ENCODE measurements around the gene UBASH3B.
"Not testable (repeated sequence)": the region's sequence is repeated elsewhere in the genome, so short reads cannot be mapped to it uniquely, and the experiment has no call there.

UBASH3B gene

DNA sequence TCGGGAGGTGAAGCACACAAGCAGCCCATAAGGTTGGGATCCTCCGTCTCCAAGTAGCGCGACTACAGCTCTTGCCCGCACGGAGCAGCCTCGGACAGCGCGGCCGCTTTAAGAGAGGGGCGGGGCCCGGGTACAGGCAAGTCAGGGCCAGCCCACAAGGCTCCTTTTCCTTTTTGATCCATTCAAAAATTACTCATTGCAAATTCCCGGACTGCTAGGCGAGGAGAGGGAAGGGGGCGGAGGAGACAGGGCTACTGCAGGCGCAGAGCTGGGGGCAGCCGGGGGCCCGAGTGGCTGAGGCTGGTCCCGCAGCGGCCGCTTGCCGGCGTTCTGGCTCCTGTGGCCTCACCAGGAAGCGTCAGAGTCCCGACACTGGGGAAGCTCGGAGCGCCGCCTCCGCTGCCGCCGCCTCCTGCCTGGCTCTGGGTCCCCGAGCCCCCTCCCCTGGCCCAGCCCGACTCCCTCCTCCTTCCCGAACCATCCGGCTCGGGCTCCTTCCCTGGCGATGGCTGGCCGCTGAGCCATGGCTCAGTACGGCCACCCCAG, at the start of gene UBASH3B:
Gene UBASH3B (plus strand): TSS at position 196 of the 546 bp plus-strand sequence. CDS start 328 bp downstream, at position 524.
- no peak for TF ChIP-seq Cebpa-rat (IDR thresholded peaks at IDR 0.05)
- Histone ChIP-seq H3K4me2 (peak within 1 kb of the TSS; percentile 93 to 99 (median 98)), H3K27ac (peak within 1 kb of the TSS; percentile 80 to 98 (median 91)), H3K4me1 (peaks cover 41 to 58% (median 48%) of the 10 kb centered on the region in 10 experiments), H3K36me3 (peaks cover 0 to 38% (median 27%) of the 10 kb centered on the region in 11 experiments; a peak in 15 of 22 replicates), H4K20me1 (peaks cover 21 to 48% (median 40%) of the 10 kb centered on the region in 11 experiments), H3K4me3 (peak within 1 kb of the TSS; percentile 81 to 97 (median 93)), H3K9ac (peak within 1 kb of the TSS; percentile 88 to 96 (median 94)), H3K9me3 (replicated peaks in 1 of 11) (peaks cover 0 to 3% (median 0%) of the 10 kb centered on the region in 11 experiments; a peak in 1 of 22 replicates), H3K27me3 (no peaks in the 10 kb centered on the region)

- not testable (repeated sequence) for H3K27me3 ChIP-seq; H3K9ac ChIP-seq; H4K20me1 ChIP-seq; H3K9me3 ChIP-seq (replicated peaks in 1 of 11); H3K4me2 ChIP-seq; H3K36me3 ChIP-seq; H3K4me3 ChIP-seq; H3K4me1 ChIP-seq; H3K27ac ChIP-seq
These were observed 48.4 kb upstream of the UBASH3B start for GRCh38 chr11:122607162-122607561.

GRCh38 chr11:122612123-122612824, 43.2 kb upstream of the UBASH3B start:
- H3K36me3 ChIP-seq: no peaks in the 10 kb centered on the region
- no peak overlapping the region for H3K4me3 ChIP-seq
- no peak overlapping the region for H3K27ac ChIP-seq
- no peak overlapping the region for H3K4me2 ChIP-seq
- H3K9me3 ChIP-seq (replicated peaks in 1 of 11): no peaks in the 10 kb centered on the region
- no peaks in the 10 kb centered on the region for H3K27me3 ChIP-seq
- no peak overlapping the region for H3K9ac ChIP-seq
- H3K4me1 ChIP-seq: peaks cover 0 to 11% (median 8%) of the 10 kb centered on the region in 10 experiments; a peak in 16 of 20 replicates
- TF ChIP-seq Cebpa-rat (IDR thresholded peaks at IDR 0.05): no peak
- no peaks in the 10 kb centered on the region for H4K20me1 ChIP-seq

DNA sequence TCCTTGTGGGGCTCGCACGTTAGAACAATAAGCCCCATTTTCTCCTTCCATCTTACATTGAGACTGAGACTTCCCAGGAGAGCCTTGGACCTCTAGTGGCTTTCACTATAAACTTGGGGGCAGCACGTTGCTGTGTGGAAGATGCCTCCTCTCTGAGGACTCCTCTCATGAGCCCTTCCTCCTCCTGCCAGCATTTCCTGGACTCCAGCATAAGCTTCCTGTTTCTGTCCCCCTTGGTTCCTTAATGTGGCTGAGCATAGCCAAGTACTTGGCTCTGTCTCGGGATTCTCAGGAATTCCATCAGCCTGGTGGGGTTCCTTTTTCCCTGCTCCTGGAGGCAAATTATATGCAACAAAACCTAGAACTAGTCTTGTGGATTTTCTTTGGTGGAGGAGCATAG, 38.8 kb upstream of the UBASH3B start:
- Histone ChIP-seq H3K9me3 (replicated peaks in 1 of 11) (peaks cover 6 to 24% (median 18%) of the 10 kb centered on the region in 11 experiments; a peak in 21 of 22 replicates), H3K27ac (no peak overlapping the region), H3K4me1 (peaks cover 0 to 11% (median 8%) of the 10 kb centered on the region in 10 experiments; a peak in 16 of 20 replicates), H3K4me2 (peak overlapping the region in 10 of 11 experiments; percentile 5 to 57 (median 30); a peak in 14 of 22 replicates), H3K27me3 (no peaks in the 10 kb centered on the region), H3K9ac (no peak overlapping the region), H4K20me1 (no peaks in the 10 kb centered on the region), H3K36me3 (no peaks in the 10 kb centered on the region), H3K4me3 (no peak overlapping the region)
- no peak for TF ChIP-seq Cebpa-rat (IDR thresholded peaks at IDR 0.05)

- Histone ChIP-seq H3K9me3 (replicated peaks in 1 of 11) (peaks cover 6 to 24% (median 18%) of the 10 kb centered on the region in 11 experiments; a peak in 21 of 22 replicates), H3K27me3 (no peaks in the 10 kb centered on the region), H3K36me3 (no peaks in the 10 kb centered on the region), H3K27ac (no peak overlapping the region), H3K9ac (no peak overlapping the region), H3K4me3 (no peak overlapping the region), H3K4me1 (peaks cover 0 to 11% (median 8%) of the 10 kb centered on the region in 10 experiments; a peak in 16 of 20 replicates), H4K20me1 (no peaks in the 10 kb centered on the region), H3K4me2 (peak overlapping the region in 2 of 11 experiments; percentile 5 to 39; a peak in 2 of 22 replicates)
- TF ChIP-seq Cebpa-rat (IDR thresholded peaks at IDR 0.05): no peak
These were observed 38.2 kb upstream of the UBASH3B start for GRCh38 chr11:122617297-122617696.

GRCh38 chr11:122617926-122618325, 37.6 kb upstream of the UBASH3B start:
- Histone ChIP-seq H3K36me3 (no peaks in the 10 kb centered on the region), H3K9ac (no peak overlapping the region), H3K4me2 (no peak overlapping the region), H4K20me1 (no peaks in the 10 kb centered on the region), H3K4me1 (peaks cover 0 to 17% (median 11%) of the 10 kb centered on the region in 10 experiments; a peak in 18 of 20 replicates), H3K27me3 (no peaks in the 10 kb centered on the region), H3K4me3 (no peak overlapping the region), H3K27ac (no peak overlapping the region), H3K9me3 (replicated peaks in 1 of 11) (peaks cover 6 to 24% (median 18%) of the 10 kb centered on the region in 11 experiments; a peak in 21 of 22 replicates)
- no peak for TF ChIP-seq Cebpa-rat (IDR thresholded peaks at IDR 0.05)

DNA sequence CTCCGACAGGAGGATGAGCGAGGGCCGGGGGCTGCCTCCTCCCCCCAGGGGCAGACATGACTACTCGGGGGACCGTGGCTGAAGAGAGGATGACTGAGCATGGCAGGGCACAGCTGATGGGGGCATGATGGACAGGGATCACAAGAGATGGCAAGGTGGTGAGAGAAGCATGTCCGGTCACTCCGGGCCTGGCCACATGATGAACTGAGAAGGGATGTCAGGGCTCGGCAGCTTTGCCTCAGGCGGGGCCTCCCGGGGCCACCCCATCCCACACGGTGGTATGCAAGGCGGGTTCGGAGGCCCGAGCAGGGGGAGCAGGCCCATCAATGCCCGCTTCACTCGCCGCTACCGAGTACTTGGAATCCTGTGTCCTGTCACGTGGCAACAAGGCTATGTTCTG, 36.6 kb upstream of the UBASH3B start:
- H3K36me3 ChIP-seq: no peaks in the 10 kb centered on the region
- H3K4me2 ChIP-seq: no peak overlapping the region
- H3K9me3 ChIP-seq (replicated peaks in 1 of 11): peaks cover 6 to 24% (median 18%) of the 10 kb centered on the region in 11 experiments; a peak in 21 of 22 replicates

DNA sequence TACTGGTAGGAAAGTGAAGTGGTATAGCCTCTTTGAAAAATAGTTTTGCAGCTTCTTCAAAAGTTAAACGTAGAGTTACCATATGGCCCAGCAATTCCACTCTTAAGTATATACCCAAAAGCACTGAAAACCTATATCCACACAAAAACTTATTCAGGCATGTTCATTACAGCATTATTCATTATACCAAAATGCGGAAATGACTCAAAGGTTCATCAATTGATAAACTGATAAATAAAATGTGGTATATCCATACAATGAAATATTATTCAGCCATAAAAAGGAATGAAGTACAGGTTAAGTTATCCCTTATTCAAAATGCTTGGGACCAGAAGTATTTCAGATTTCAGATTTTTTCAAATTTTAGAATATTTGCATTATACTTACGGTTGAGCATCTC, 35.8 kb upstream of the UBASH3B start:
- H3K4me3 ChIP-seq: no peak overlapping the region
- H3K4me2 ChIP-seq: no peak overlapping the region
- H4K20me1 ChIP-seq: no peaks in the 10 kb centered on the region
- H3K4me1 ChIP-seq: peaks cover 0 to 17% (median 11%) of the 10 kb centered on the region in 10 experiments; a peak in 18 of 20 replicates
- H3K9me3 ChIP-seq (replicated peaks in 1 of 11): peaks cover 6 to 24% (median 18%) of the 10 kb centered on the region in 11 experiments; a peak in 21 of 22 replicates
- no peak overlapping the region for H3K27ac ChIP-seq
- no peak overlapping the region for H3K9ac ChIP-seq
- H3K27me3 ChIP-seq: no peaks in the 10 kb centered on the region
- no peak for TF ChIP-seq Cebpa-rat (IDR thresholded peaks at IDR 0.05)
- no peaks in the 10 kb centered on the region for H3K36me3 ChIP-seq

More for the DNA sequence above, 36.6 kb upstream of the UBASH3B start:
- no peak for TF ChIP-seq Cebpa-rat (IDR thresholded peaks at IDR 0.05)
- H3K9ac ChIP-seq: no peak overlapping the region
- H3K4me1 ChIP-seq: peaks cover 0 to 17% (median 11%) of the 10 kb centered on the region in 10 experiments; a peak in 18 of 20 replicates
- no peak overlapping the region for H3K4me3 ChIP-seq
- no peaks in the 10 kb centered on the region for H4K20me1 ChIP-seq
- H3K27me3 ChIP-seq: no peaks in the 10 kb centered on the region
- no peak overlapping the region for H3K27ac ChIP-seq

- not testable (repeated sequence) for H3K9ac ChIP-seq; H3K9me3 ChIP-seq (replicated peaks in 1 of 11); H3K4me3 ChIP-seq; H4K20me1 ChIP-seq; H3K27ac ChIP-seq; H3K4me2 ChIP-seq; H3K27me3 ChIP-seq; H3K36me3 ChIP-seq
- H3K4me1 ChIP-seq: peaks cover 6 to 17% (median 13%) of the 10 kb centered on the region in 10 experiments; a peak in 19 of 20 replicates
These were observed 30.0 kb upstream of the UBASH3B start for GRCh38 chr11:122625501-122625900.

All from BLaER1 treated with 17β-estradiol and CSF1 and Interleukin-3, amounts not matched to agents 10 nM and 100 nM (cell line).